GM15510 (cell line): Measurements from ENCODE around the gene ZYG11A.

ENCODE experiments used
- POLR2A ChIP-seq: IDR thresholded peaks from 3 replicates; pipeline ENCODE4 v1.6.1; 2011; ENCODE audit warnings: borderline replicate concordance; ENCODE audit not compliant: insufficient read length; ENCODE audit errors: extremely low read depth

The ZYG11A gene

DNA sequence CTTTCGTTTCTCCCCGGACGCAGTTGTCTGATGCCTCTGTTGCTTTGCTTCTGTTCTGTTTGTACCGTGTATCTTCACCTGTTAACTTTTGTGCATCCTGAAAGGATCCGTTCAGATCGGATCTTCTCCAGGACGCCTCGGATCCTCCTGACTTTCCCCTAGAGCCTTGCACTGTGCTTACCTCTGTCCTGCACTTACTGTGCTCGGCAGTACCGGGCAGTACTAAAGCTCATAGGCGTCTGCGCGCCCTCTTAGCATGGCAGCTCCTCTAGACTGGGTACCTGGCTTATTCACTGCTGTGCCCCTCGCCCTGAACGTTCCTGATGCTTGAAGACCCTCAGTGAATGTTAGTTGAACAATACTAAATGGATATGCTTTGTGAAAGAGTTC lies 85.5 kb downstream of the ZYG11A start:
- TF ChIP-seq POLR2A: no peak

GRCh38 chr1:52929019-52929418 lies 86.5 kb downstream of the ZYG11A start:
- TF ChIP-seq POLR2A: no peak

GRCh38 chr1:52937433-52938182 lies 95.0 kb downstream of the ZYG11A start:
- no peak for TF ChIP-seq POLR2A

DNA sequence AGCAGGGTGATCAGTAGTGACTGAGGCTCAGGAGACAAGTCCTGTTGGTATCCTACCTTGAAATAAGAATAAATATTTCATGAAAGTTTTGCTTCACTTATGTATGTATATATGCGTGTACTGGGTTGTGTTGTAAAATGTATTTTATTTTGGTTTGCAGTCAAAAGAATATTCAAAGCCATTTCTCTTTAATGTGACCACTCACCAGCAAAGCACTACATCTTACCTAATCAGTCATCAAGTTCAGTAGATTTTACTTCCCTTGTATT lies 95.6 kb downstream of the ZYG11A start:
- TF ChIP-seq POLR2A: no peak

GRCh38 chr1:52943876-52944416 lies 101.4 kb downstream of the ZYG11A start:
- TF ChIP-seq POLR2A: no peak

DNA sequence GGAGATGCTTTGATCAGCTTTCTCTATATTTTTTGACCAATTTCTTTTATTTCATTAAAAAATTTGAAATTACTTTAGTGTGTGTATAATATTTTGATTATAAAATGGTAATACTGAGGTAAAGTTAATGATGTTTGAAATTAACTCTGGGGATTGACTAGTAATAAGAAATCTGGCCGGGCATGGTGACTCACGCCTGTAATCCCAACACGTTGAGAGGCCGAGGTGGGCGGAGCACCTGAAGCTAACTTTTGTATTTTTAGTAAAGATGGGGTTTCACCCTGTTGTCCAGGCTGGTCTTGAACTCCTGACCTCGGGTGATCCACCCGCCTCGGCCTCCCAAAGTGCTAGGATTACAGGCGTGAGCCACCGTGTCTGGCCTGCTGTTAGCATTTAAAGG lies 102.0 kb downstream of the ZYG11A start:
- TF ChIP-seq POLR2A: no peak
